Measurements from ENCODE around the gene THAP4.
"Not testable (repeated sequence)": the region's sequence is repeated elsewhere in the genome, so short reads cannot be mapped to it uniquely, and the experiment has no call there.

Gene THAP4

GRCh38 chr2:241584436-241584835 lies 52.5 kb downstream of the THAP4 start:
- DNase-seq (ENCODE audit: low read depth in 3 of 3), result no peak

DNA sequence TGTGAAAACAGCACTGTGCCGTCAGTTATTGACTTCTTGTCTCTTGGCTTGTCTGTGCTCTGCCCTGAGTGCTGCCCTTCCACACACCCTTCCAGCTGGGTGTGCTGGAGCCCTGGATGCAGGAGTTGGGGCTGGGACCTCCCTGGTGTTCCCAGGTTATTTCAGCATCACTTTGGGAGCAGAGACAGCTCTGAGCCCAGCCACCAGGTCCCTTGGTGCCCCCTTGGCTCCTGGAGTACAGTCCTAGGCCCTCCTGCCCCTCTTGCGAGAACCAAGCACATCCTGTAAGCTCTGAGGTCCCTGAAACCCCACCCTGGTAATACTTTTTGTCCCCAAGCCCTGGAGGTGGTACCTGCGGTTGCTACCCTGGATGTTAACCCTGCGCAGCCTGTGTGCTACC lies 54.2 kb downstream of the THAP4 start:
- DNase-seq (ENCODE audit: low read depth in 3 of 3), result no peak

DNA sequence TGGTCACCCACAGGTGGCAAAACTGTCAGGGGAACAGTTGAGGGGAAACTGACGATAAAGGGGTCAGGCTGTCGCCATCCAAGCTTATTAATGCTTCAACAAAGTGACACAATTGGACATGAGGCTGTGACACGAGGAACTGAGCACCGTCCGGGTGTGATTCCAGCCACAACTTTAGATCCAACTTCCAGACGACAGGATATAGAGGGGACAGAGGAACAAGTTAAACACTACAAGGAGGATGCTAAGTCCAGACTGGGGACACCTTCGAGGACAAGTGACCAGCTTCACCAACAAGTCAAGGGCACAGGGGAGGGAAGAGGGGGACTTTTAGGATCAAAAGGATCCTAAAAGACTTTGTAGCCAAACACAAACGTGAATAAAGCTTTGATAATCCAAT lies 54.6 kb downstream of the THAP4 start:
- DNase-seq (ENCODE audit: low read depth in 3 of 3), result no peak

- DNase-seq (ENCODE audit: low read depth in 3 of 3), result no peak
Measured at GRCh38 chr2:241579281-241579680, 57.7 kb downstream of the THAP4 start.

- DNase-seq (ENCODE audit: low read depth in 3 of 3), result no peak
Measured at GRCh38 chr2:241577413-241578122, 59.4 kb downstream of the THAP4 start.

GRCh38 chr2:241576293-241576654 lies 60.7 kb downstream of the THAP4 start:
- DNase-seq (ENCODE audit: low read depth in 3 of 3), result no peak

DNA sequence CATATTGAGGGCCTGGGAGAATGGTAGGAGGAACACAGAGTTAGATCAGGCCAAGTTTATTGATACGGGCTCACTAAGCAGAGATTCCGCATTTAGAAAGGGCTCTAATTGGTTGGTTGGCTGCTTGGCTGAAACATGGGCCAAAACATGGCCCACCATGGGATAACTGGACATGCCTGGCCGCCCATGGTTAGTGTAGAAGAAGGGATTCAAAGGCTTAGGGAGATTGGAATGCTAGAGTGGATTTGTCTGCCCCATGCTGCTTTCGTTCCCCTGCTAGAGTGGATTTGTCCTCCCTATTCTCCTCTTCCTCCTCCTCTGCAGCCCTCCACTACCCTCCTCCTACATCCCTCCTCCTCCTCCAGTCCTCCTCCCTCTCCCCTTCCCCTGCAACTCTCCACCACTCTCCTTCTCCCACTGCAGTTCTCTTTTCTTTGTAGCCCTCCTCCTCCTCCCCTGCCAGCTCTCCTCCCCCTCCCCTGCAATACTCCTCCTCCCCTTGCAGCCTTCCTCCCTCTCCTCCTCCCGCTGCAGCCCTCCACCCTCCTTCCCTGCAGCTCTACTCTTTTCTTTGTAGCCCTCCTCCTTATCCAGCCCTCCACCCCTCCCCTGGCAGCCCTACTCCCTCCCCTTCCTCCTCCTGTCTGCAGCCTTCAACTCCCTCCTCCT lies 61.2 kb downstream of the THAP4 start:
- no peak for DNase-seq (ENCODE audit: low read depth in 3 of 3)

DNA sequence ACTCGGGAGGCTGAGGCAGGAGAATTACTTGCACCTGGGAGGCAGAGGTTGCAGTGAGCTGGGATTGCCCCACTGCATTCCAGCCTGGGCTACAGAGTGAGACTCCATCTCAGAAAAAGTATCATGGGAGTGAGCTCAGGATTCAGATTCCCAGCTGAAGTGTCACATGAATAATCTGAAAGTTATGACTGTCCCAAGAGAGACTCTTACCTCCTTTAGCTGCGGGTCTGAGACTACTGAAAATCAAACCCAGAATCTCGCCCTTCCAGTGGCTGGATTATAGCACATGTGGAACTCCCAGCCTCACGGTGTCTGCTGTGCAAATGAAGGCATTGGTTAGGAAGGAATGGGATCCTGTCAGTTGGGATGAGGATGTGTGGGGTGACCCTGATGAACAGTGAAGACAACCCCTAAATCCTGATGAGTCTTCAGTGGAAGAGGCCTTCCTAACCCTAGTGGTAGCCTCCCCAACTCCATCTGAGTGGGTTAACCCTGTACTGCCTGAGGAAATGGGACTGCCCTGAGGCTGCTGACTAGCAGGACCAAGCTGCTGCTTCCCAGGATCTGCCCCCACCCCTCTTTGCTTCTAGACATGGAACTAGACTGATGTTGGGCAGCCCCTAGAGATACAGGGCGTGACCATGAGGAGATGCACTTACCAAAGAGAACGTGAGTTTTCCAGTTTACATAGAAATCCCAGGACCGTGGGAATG lies 61.9 kb downstream of the THAP4 start:
- DNase-seq (ENCODE audit: low read depth in 3 of 3), result no peak

DNA sequence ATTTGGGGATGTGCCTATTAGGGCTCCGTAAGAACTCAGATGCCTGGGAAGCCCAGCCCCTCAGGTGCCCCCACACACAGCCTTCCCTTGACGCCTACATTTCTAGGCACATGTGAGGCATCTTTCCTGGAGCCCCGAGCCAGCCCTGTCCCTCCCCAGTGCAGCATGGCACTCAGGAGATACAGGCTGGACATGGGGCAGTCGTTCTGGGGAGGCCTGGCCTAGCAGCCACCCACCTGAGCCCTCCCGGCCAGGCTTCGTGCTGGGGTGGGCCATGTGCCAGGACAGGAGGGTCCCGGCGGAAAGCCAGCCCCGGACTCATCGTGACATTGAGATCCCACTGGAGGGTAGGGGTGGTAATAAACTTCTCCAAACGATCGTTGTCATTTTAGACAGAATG lies 63.2 kb downstream of the THAP4 start:
- no peak for DNase-seq (ENCODE audit: low read depth in 3 of 3)

- DNase-seq (ENCODE audit: low read depth in 3 of 3), result not testable (repeated sequence)
Measured at GRCh38 chr2:241572915-241573651, 63.9 kb downstream of the THAP4 start.

GRCh38 chr2:241571821-241572620 lies 64.9 kb downstream of the THAP4 start:
- DNase-seq (ENCODE audit: low read depth in 3 of 3), result no peak

- DNase-seq (ENCODE audit: low read depth in 3 of 3), result no peak
Measured at GRCh38 chr2:241570961-241571581, 65.9 kb downstream of the THAP4 start.

DNA sequence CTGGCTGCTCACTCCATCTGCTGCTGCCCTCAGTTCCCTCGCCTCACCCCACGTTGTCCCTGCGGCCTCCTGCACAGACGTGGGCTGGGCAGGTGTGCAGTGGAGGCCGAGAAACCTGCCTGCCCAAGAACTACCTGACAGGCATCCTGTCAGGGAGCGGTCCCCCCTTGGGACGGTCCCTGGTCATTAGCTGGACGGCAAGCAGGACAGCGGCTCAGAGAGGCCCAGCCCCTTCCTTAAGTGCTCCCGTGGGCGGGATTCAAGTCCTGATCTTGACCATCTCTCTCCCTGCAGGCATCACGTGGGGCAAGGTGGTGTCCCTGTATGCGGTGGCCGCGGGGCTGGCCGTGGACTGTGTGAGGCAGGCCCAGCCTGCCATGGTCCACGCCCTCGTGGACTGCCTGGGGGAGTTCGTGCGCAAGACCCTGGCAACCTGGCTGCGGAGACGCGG lies 67.1 kb downstream of the THAP4 start:
- no peak for DNase-seq (ENCODE audit: low read depth in 3 of 3)

- DNase-seq (ENCODE audit: low read depth in 3 of 3), result no peak
Measured at GRCh38 chr2:241568726-241569125, 68.2 kb downstream of the THAP4 start.

GRCh38 chr2:241567776-241568175 lies 69.2 kb downstream of the THAP4 start:
- DNase-seq (ENCODE audit: low read depth in 3 of 3), result no peak

GRCh38 chr2:241567266-241567665 lies 69.7 kb downstream of the THAP4 start:
- not testable (repeated sequence) for DNase-seq (ENCODE audit: low read depth in 3 of 3)

- no peak for DNase-seq (ENCODE audit: low read depth in 3 of 3)
Measured at GRCh38 chr2:241566468-241566867, 70.5 kb downstream of the THAP4 start.

GRCh38 chr2:241566021-241566420 lies 70.9 kb downstream of the THAP4 start:
- DNase-seq (ENCODE audit: low read depth in 3 of 3), result not testable (repeated sequence)

- DNase-seq (ENCODE audit: low read depth in 3 of 3), result no peak
Measured at GRCh38 chr2:241565411-241565810, 71.5 kb downstream of the THAP4 start.

DNA sequence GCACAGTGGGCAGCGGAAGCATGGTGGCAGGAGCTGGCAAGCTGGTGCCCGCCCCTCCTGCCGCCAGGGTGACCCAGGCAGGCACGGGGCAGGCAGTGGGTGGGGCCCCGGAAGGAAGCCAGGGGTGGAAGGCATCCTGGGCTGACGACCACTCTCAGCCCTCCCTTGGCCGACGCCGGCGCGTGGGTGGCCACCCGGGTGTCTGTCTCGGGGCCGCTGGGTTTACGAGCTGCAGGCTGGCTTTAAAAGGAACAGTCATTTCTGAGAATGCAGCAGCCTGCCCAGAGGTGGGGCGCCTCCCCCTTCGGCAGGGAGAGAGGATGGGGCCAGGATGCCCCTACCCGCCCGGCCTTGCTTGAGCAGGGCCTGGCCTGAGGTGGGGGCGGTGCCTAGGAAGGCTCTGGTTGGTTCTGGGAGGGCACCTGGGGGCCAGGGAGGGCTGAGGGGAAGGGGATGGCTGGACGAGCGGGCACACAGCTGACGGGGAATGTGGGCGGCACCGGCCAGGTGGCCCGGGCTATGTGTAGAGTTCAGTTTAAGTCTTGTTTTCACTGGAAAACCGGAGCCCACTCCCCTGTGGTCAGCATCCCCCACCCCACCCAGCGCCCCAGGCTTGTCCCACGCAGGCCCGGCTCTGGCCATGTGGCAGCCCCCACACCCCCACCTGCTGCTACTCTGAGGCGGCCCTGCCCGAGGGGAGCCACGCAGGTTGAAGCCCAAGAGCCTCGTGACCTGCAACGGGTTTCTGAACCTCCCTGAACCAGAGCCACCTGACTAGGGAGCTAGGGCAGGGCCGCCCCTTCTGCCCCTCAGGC lies 72.2 kb downstream of the THAP4 start:
- DNase-seq (ENCODE audit: low read depth in 3 of 3), result no peak
